K562 (cell line): ENCODE results near the gene MBNL1. TPM values are rescaled to one million over a fixed set of nuclear protein-coding genes. Genes with fewer than 3 reads are reported as not detected.

Experiments
- MXI1 ChIP-seq: IDR thresholded peaks from 2 replicates; pipeline ENCODE4 v1.6.1; 2011; ENCODE audit warnings: low read depth, mild to moderate bottlenecking, improper control_type of control experiment, low read length
- SETDB1 ChIP-seq: IDR thresholded peaks from one replicate; pipeline ENCODE4 v1.6.1; 2012; ENCODE audit warnings: low read length, control low read depth, inconsistent platforms
- ZNF696 ChIP-seq: fragments of 250-450 bp; sonication (Bioruptor Pico); conservative IDR thresholded peaks from 2 replicates; pipeline ENCODE4 v1.4.0; 2020; ENCODE audit warnings: mild to moderate bottlenecking, moderate library complexity
- polyA plus RNA-seq, 8 experiments: library from polyadenylated mRNA; depleted of rRNA in 4 of 8; stranded (reverse) in 5 of 8; unstranded in 3 of 8; fragments of >200 nt; fragmentation: Nextera tagmentation in 2 of 8; fragmentation: Illumina TruSeq in 1 of 8; extraction: Ambion mirVana in 2 of 8; extraction: Trizol in 1 of 8; gene quantifications; 2 replicates each; pipeline versions ENCODE4 v1.2.1 to v1.2.3, GENCODE V29; 2011 to 2014; ENCODE audit warnings: inconsistent platforms in 1 of 8, missing spikeins in 1 of 8
- total RNA-seq, 7 experiments: library from RNA; depleted of rRNA in 6 of 7; stranded (reverse); fragments of >200 nt in 6 of 7; fragmentation: Illumina TruSeq in 2 of 7; extraction: Trizol in 2 of 7; gene quantifications; 2 replicates each; pipeline versions ENCODE4 v1.2.1 to v1.2.3, GENCODE V29; 2011 to 2021; ENCODE audit warnings: low replicate concordance in 1 of 7
- TF ChIP-seq, protein P1 (sequence below): sonication (generic); formaldehyde crosslinking; IDR thresholded peaks from 2 replicates; pipeline ENCODE4 v1.8.0; 2023; ENCODE audit warnings: mild to moderate bottlenecking, missing genetic modification reagents
- TF ChIP-seq, protein P2 (sequence below): fragments of 250-450 bp; sonication (Bioruptor Pico); IDR thresholded peaks from 2 replicates; pipeline ENCODE4 v1.4.0; 2020; ENCODE audit warnings: mild to moderate bottlenecking, moderate library complexity
- TF ChIP-seq, protein P3 (sequence below), 2 experiments: fragments of 450-650 bp in 1 of 2; sonication (generic) in 1 of 2; formaldehyde crosslinking; conservative IDR thresholded peaks; 2 replicates each; pipeline versions ENCODE4 v1.4.0 to v1.8.1; 2020 to 2022; ENCODE audit warnings: mild to moderate bottlenecking in 1 of 2, missing genetic modification reagents in 1 of 2
- TF ChIP-seq, protein P4 (sequence below): fragments of 450-650 bp; IDR thresholded peaks from 2 replicates; pipeline ENCODE4 v1.6.1; 2017; ENCODE audit warnings: antibody characterized with exemption

The MBNL1 gene
- total and polyA plus RNA-seq, 9 of the 15 experiments (the other 6 are each of a cell fraction or from before 2014, with no cell fraction given): 70.3 to 243 (median 220) TPM

DNA sequence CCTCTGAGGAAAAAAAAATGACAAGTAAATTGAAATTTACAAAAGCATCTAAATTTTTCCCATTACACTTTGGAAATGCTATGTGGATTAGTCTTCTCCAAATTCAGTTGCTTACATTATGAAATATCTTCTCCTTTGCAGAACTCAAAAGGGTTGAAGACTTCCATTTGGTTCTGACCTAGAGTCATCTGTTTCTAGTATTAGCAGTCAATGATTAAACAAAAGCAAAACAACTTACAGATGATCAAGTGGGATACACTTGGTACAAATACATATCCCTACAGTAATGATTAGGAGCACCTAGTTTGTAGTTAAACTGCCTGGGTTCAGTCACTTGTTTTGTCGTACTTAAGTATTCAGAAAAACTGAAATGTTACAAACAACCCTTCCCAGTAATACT is 136.2 kb downstream of the MBNL1 start (continued):
- TF ChIP-seq, protein P1, sequence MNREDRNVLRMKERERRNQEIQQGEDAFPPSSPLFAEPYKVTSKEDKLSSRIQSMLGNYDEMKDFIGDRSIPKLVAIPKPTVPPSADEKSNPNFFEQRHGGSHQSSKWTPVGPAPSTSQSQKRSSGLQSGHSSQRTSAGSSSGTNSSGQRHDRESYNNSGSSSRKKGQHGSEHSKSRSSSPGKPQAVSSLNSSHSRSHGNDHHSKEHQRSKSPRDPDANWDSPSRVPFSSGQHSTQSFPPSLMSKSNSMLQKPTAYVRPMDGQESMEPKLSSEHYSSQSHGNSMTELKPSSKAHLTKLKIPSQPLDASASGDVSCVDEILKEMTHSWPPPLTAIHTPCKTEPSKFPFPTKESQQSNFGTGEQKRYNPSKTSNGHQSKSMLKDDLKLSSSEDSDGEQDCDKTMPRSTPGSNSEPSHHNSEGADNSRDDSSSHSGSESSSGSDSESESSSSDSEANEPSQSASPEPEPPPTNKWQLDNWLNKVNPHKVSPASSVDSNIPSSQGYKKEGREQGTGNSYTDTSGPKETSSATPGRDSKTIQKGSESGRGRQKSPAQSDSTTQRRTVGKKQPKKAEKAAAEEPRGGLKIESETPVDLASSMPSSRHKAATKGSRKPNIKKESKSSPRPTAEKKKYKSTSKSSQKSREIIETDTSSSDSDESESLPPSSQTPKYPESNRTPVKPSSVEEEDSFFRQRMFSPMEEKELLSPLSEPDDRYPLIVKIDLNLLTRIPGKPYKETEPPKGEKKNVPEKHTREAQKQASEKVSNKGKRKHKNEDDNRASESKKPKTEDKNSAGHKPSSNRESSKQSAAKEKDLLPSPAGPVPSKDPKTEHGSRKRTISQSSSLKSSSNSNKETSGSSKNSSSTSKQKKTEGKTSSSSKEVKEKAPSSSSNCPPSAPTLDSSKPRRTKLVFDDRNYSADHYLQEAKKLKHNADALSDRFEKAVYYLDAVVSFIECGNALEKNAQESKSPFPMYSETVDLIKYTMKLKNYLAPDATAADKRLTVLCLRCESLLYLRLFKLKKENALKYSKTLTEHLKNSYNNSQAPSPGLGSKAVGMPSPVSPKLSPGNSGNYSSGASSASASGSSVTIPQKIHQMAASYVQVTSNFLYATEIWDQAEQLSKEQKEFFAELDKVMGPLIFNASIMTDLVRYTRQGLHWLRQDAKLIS: no peak
- no peak for TF ChIP-seq MXI1
- TF ChIP-seq, protein P2, sequence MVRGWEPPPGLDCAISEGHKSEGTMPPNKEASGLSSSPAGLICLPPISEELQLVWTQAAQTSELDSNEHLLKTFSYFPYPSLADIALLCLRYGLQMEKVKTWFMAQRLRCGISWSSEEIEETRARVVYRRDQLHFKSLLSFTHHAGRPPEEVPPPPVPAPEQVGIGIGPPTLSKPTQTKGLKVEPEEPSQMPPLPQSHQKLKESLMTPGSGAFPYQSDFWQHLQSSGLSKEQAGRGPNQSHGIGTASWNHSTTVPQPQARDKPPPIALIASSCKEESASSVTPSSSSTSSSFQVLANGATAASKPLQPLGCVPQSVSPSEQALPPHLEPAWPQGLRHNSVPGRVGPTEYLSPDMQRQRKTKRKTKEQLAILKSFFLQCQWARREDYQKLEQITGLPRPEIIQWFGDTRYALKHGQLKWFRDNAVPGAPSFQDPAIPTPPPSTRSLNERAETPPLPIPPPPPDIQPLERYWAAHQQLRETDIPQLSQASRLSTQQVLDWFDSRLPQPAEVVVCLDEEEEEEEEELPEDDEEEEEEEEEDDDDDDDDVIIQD (CRISPR knock-in tag): no peak
- TF ChIP-seq ZNF696: no peak
- TF ChIP-seq SETDB1: no peak
- TF ChIP-seq, protein P3, sequence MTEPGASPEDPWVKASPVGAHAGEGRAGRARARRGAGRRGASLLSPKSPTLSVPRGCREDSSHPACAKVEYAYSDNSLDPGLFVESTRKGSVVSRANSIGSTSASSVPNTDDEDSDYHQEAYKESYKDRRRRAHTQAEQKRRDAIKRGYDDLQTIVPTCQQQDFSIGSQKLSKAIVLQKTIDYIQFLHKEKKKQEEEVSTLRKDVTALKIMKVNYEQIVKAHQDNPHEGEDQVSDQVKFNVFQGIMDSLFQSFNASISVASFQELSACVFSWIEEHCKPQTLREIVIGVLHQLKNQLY (CRISPR knock-in tag; conservative IDR thresholded peaks at IDR 0.05): no peak
- TF ChIP-seq, protein P4, sequence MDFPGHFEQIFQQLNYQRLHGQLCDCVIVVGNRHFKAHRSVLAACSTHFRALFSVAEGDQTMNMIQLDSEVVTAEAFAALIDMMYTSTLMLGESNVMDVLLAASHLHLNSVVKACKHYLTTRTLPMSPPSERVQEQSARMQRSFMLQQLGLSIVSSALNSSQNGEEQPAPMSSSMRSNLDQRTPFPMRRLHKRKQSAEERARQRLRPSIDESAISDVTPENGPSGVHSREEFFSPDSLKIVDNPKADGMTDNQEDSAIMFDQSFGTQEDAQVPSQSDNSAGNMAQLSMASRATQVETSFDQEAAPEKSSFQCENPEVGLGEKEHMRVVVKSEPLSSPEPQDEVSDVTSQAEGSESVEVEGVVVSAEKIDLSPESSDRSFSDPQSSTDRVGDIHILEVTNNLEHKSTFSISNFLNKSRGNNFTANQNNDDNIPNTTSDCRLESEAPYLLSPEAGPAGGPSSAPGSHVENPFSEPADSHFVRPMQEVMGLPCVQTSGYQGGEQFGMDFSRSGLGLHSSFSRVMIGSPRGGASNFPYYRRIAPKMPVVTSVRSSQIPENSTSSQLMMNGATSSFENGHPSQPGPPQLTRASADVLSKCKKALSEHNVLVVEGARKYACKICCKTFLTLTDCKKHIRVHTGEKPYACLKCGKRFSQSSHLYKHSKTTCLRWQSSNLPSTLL: no peak
